Sigmoid colon (tissue), 4 donors: ENCODE results near the gene NEK4.

Experiments used
- EP300 ChIP-seq, 4 donors: sonication (generic); formaldehyde crosslinking; IDR thresholded peaks; one replicate each; pipeline ENCODE4 v1.6.1; 2017; ENCODE audit warnings: antibody characterized with exemption in 4 of 4
- POLR2AphosphoS5 ChIP-seq, 4 donors: sonication (generic); formaldehyde crosslinking; IDR thresholded peaks; one replicate each; pipeline ENCODE4 v1.6.1; 2017; ENCODE audit warnings: antibody characterized with exemption in 4 of 4
- TF ChIP-seq, protein P1 (sequence below), 4 experiments: fragments of 450-650 bp in 3 of 4; fragments of 200-600 bp in 1 of 4; IDR thresholded peaks; one replicate each; pipeline ENCODE4 v1.5.1; 2016 to 2019; ENCODE audit warnings: antibody characterized with exemption in 4 of 4, mild to moderate bottlenecking in 3 of 4, moderate library complexity in 2 of 4

DNA sequence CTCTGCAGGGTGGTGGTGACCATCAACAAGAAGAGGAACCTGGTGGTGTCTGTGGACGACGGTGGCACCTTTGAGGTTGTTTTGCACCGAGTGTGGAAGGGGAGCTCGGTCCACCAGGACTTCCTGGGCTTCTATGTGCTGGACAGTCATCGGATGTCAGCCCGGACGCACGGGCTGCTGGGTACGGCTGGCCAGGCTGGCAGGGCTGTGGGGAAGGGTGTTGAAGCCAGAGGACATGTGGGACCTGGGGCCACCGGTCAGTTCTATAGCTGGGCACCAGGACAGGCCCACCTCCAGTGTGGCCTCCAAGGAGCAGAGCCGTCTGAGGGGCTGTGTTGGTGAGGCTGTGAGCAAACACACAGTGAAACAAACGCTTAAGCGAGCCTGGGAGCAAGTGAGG, 20.0 kb upstream of the NEK4 start:
- TF ChIP-seq POLR2AphosphoS5 (IDR thresholded peaks at IDR 0.05) (no peak), EP300 (IDR thresholded peaks at IDR 0.05) (no peak)
- TF ChIP-seq, protein P1, sequence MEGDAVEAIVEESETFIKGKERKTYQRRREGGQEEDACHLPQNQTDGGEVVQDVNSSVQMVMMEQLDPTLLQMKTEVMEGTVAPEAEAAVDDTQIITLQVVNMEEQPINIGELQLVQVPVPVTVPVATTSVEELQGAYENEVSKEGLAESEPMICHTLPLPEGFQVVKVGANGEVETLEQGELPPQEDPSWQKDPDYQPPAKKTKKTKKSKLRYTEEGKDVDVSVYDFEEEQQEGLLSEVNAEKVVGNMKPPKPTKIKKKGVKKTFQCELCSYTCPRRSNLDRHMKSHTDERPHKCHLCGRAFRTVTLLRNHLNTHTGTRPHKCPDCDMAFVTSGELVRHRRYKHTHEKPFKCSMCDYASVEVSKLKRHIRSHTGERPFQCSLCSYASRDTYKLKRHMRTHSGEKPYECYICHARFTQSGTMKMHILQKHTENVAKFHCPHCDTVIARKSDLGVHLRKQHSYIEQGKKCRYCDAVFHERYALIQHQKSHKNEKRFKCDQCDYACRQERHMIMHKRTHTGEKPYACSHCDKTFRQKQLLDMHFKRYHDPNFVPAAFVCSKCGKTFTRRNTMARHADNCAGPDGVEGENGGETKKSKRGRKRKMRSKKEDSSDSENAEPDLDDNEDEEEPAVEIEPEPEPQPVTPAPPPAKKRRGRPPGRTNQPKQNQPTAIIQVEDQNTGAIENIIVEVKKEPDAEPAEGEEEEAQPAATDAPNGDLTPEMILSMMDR (IDR thresholded peaks at IDR 0.05) = no peak
